ENCODE measurements around the gene NAA10. TPM values are rescaled to one million over a fixed set of nuclear protein-coding genes. Genes with fewer than 3 reads are reported as not detected.

Gene NAA10
- total and polyA plus RNA-seq, 2 of the 13 experiments (the other 11 are each of a cell fraction or from before 2014, with no cell fraction given) = 49.2 to 51.7 TPM

DNA sequence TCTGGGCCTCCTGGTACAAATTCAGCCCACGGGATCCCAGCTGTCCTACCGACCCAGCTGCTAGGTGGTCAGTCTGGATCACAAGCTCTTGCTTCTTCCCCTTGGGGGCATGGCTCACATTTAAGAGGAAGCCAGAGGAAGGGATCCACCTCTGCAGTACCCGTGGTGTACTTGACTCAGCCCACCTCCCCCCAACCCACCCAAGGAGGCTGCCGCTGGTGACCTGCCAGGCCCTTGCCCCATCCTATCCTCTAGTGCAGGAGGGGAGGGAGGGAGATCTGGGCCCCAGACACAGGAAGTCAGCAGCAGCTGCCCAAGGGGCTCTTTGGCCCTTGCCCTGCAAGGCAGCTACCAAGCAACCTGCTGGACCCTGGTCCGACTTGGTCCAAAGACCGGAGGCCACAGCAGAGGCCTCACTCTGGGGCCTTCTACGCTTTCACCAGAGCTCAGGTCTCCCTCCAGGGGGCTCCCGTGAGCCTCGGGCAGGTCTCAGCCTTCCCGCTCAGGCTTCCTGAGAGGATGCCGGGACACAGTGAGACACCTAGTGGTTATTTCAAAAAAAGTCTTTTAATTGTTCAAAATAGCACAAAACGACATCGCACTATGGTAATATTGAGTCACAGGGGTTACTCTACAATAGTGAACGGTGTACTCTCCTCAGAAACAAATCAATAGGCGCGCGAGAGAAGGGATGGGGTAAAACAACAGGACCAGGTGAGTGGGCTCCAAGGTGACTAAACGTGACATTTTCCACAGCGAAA lies 12.4 kb upstream of the NAA10 start:
- Histone ChIP-seq H3K4me1 (ENCODE audit: insufficient read depth, low read length) (peaks cover 53% of the 10 kb centered on the region), H3K4me3 (replicated peaks in 1 of 3; ENCODE audit: insufficient read depth in 1 of 3, low read depth in 2 of 3, low read length in 3 of 3) (no peak overlapping the region), H3K79me2 (ENCODE audit: insufficient read depth, low read length) (no peaks in the 10 kb centered on the region), H3K9me3 (ENCODE audit: low read length) (no peaks in the 10 kb centered on the region), H2AFZ (ENCODE audit: low read length) (no peak overlapping the region), H3K36me3 (replicated peaks in 1 of 2; ENCODE audit: control insufficient read depth in 1 of 2, insufficient read depth in 2 of 2, low read length in 2 of 2) (peaks cover 5 to 15% of the 10 kb centered on the region in 2 experiments; a peak in 4 of 5 replicates), H3K4me2 (ENCODE audit: low read depth, low read length) (0 out of 2 replicates have a peak overlapping the region, but pooled peaks have one; percentile 3), H3K9ac (ENCODE audit: insufficient read depth, low read depth, low read length) (0 out of 2 replicates have a peak overlapping the region, but pooled peaks have one; percentile 22), H4K20me1 (ENCODE audit: insufficient read depth, low read length) (no peaks in the 10 kb centered on the region), H3K27ac (ENCODE audit: extremely low read length, insufficient read depth, low read length) (peak overlapping the region; percentile 72), H3K27me3 (ENCODE audit: control insufficient read depth in 1 of 2, insufficient read depth in 2 of 2, low read length in 2 of 2) (no peaks in the 10 kb centered on the region)
- in situ Hi-C loops (cut with HindIII; ENCODE audit: extremely low pct_ligation_motif_present, low pct_unique_long_range_greater_than_20kb) (no loop called here), intact Hi-C loops (cut with micrococcal nuclease; ENCODE audit: unreplicated experiment) (loop anchor here (2.0 to 10.0 kb wide), 2 partner anchors 22 to 182 kb away; partner anchors contain the start of gene PLXNB3)
- CTCF ChIA-PET (ENCODE audit: low intra/inter-chr PET ratio, low total read pairs) = interaction anchor here (0.7 to 3.6 kb wide), 2 partner anchors 24 to 183 kb away, joined by 3 to 29 read pairs; partner anchors contain the start of gene PLXNB3
- POLR2A ChIA-PET = interaction anchor here (0.5 to 5.8 kb wide), 12 partner anchors 12 to 184 kb away, joined by 3 to 82 read pairs (median 6); partner anchors contain the start of genes HCFC1, NAA10 and PLXNB3
- ATAC-seq (peak; percentile 78), DNase-seq (ENCODE audit: low spot score) (peak; percentile 75), FAIRE-seq (peak; percentile 92)
- WGBS (ENCODE audit: low lambda C conversion rate) = 33% methylated on average over 8 of the region's 19 CpGs
- BruUV-seq (replicated peaks) = no TSS peak
- TF ChIP-seq MBNL3 (CRISPR knock-in tag; conservative IDR thresholded peaks at IDR 0.05) = no peak
- TF ChIP-seq POLR2G (IDR thresholded peaks at IDR 0.05; ENCODE audit: low read depth, low read length) = 0 out of 2 replicates have a peak, but pooled peaks have one; percentile 47
- TF ChIP-seq, protein P1, sequence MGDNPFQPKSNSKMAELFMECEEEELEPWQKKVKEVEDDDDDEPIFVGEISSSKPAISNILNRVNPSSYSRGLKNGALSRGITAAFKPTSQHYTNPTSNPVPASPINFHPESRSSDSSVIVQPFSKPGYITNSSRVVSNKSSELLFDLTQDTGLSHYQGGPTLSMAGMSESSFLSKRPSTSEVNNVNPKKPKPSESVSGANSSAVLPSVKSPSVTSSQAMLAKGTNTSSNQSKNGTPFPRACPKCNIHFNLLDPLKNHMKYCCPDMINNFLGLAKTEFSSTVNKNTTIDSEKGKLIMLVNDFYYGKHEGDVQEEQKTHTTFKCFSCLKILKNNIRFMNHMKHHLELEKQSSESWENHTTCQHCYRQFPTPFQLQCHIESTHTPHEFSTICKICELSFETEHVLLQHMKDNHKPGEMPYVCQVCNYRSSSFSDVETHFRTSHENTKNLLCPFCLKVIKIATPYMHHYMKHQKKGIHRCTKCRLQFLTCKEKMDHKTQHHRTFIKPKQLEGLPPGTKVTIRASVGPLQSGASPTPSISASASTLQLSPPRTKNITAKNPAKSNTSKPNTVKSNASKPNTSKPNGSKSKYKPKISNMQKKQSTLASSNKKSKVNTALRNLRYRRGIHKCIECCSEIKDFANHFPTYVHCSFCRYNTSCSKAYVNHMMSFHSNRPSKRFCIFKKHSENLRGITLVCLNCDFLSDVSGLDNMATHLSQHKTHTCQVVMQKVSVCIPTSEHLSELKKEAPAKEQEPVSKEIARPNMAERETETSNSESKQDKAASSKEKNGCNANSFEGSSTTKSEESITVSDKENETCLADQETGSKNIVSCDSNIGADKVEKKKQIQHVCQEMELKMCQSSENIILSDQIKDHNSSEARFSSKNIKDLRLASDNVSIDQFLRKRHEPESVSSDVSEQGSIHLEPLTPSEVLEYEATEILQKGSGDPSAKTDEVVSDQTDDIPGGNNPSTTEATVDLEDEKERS (CRISPR knock-in tag; IDR thresholded peaks at IDR 0.05) = 0 out of 2 replicates have a peak, but pooled peaks have one; percentile 71
- TF ChIP-seq, protein P2, sequence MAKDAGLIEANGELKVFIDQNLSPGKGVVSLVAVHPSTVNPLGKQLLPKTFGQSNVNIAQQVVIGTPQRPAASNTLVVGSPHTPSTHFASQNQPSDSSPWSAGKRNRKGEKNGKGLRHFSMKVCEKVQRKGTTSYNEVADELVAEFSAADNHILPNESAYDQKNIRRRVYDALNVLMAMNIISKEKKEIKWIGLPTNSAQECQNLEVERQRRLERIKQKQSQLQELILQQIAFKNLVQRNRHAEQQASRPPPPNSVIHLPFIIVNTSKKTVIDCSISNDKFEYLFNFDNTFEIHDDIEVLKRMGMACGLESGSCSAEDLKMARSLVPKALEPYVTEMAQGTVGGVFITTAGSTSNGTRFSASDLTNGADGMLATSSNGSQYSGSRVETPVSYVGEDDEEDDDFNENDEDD (CRISPR knock-in tag; IDR thresholded peaks at IDR 0.05; ENCODE audit: borderline replicate concordance) = peak; percentile 65; the same call in 1 of the 2 replicates
- TF ChIP-seq, protein P3, sequence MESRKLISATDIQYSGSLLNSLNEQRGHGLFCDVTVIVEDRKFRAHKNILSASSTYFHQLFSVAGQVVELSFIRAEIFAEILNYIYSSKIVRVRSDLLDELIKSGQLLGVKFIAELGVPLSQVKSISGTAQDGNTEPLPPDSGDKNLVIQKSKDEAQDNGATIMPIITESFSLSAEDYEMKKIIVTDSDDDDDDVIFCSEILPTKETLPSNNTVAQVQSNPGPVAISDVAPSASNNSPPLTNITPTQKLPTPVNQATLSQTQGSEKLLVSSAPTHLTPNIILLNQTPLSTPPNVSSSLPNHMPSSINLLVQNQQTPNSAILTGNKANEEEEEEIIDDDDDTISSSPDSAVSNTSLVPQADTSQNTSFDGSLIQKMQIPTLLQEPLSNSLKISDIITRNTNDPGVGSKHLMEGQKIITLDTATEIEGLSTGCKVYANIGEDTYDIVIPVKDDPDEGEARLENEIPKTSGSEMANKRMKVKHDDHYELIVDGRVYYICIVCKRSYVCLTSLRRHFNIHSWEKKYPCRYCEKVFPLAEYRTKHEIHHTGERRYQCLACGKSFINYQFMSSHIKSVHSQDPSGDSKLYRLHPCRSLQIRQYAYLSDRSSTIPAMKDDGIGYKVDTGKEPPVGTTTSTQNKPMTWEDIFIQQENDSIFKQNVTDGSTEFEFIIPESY (CRISPR knock-in tag; IDR thresholded peaks at IDR 0.05) = peak; percentile 65; the same call in 1 of the 2 replicates
- TF ChIP-seq SMC3 (IDR thresholded peaks at IDR 0.05; ENCODE audit: low read length) = peak; percentile 51; the same call in 1 of the 2 replicates
- TF ChIP-seq ZMYM4 (CRISPR knock-in tag; IDR thresholded peaks at IDR 0.05) = 0 out of 2 replicates have a peak, but pooled peaks have one; percentile 24
- TF ChIP-seq RARA (CRISPR knock-in tag; IDR thresholded peaks at IDR 0.05) = 0 out of 2 replicates have a peak, but pooled peaks have one; percentile 34
- TF ChIP-seq SKI (IDR thresholded peaks at IDR 0.05; ENCODE audit: partially characterized antibody) = peak; percentile 56
- TF ChIP-seq, protein P4, sequence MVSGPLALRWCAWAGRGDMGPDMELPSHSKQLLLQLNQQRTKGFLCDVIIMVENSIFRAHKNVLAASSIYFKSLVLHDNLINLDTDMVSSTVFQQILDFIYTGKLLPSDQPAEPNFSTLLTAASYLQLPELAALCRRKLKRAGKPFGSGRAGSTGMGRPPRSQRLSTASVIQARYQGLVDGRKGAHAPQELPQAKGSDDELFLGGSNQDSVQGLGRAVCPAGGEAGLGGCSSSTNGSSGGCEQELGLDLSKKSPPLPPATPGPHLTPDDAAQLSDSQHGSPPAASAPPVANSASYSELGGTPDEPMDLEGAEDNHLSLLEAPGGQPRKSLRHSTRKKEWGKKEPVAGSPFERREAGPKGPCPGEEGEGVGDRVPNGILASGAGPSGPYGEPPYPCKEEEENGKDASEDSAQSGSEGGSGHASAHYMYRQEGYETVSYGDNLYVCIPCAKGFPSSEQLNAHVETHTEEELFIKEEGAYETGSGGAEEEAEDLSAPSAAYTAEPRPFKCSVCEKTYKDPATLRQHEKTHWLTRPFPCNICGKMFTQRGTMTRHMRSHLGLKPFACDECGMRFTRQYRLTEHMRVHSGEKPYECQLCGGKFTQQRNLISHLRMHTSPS (CRISPR knock-in tag; IDR thresholded peaks at IDR 0.05; ENCODE audit: low read depth) = peak; percentile 40; the same call in 1 of the 2 replicates
- peak; percentile 34; the same call in 1 of the 2 replicates for TF ChIP-seq POGZ (CRISPR knock-in tag; IDR thresholded peaks at IDR 0.05)
- peak; percentile 61; the same call in 1 of the 2 replicates for TF ChIP-seq PPARG (CRISPR knock-in tag; conservative IDR thresholded peaks at IDR 0.05)
- no peak for TF ChIP-seq ZNF451 (CRISPR knock-in tag; IDR thresholded peaks at IDR 0.05)
- peak; percentile 59; the same call in 1 of the 2 replicates for TF ChIP-seq HDAC2 (CRISPR knock-in tag; IDR thresholded peaks at IDR 0.05)
